ENCODE data around the gene SLC9A1.

Gene SLC9A1

GRCh38 chr1:27136236-27136551 lies 18.7 kb downstream of the SLC9A1 start:
- TF ChIP-seq CTCF (IDR thresholded peaks at IDR 0.05; ENCODE audit: poor library complexity, severe bottlenecking) = no peak
- ATAC-seq (ENCODE audit: low read depth) (no peak), DNase-seq (ENCODE audit: low spot score) (no peak)

DNA sequence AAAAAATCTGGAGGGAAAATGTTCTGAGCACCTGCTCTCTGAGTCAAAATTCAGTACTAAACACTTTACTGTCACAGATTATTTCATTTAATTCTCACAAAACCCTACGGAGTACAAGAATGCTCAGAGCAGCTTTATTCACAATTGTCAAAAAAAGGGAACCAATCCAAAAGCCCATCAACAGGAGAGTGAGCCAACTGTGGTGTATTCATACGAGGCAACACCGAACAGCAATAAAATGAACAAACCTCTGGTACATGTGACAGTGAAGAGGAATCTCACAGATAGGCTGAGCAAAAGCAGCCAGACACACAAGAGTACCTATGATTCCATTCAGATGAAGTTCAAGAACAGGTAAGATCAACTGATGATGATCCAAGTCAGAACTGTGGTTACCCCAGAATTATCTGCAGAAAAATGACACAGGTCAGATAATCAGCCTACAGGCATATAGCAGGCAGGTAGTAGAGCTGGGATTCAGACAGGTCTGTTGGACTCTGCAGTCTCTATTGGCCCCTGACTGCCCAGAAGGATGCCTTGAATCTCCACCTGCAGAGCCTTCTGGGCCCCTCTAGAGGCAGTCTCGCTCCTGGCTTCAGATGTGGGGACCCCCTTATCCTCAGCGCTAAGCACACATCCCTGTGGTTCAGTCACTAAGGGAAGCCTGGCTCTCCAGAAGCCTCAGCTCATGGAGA lies 19.2 kb downstream of the SLC9A1 start:
- H3K4me3 ChIP-seq (ENCODE audit: severe bottlenecking) = no peak overlapping the region
- peaks cover 42% of the 10 kb centered on the region for H3K36me3 ChIP-seq (ENCODE audit: low read depth)
- peaks cover 6% of the 10 kb centered on the region for H3K4me1 ChIP-seq (ENCODE audit: insufficient read depth, poor library complexity, severe bottlenecking)
- no peak overlapping the region for H3K27ac ChIP-seq (ENCODE audit: poor library complexity, severe bottlenecking)
- no peaks in the 10 kb centered on the region for H3K27me3 ChIP-seq (ENCODE audit: insufficient read depth, poor library complexity, severe bottlenecking)
- no peak for TF ChIP-seq CTCF (IDR thresholded peaks at IDR 0.05; ENCODE audit: poor library complexity, severe bottlenecking)
- H3K9me3 ChIP-seq (ENCODE audit: severe bottlenecking) = no peaks in the 10 kb centered on the region
- ATAC-seq (ENCODE audit: low read depth) (no peak; the same call in 2 of the 3 replicates), DNase-seq (ENCODE audit: low spot score) (no peak)

More at GRCh38 chr1:27136236-27136551, 18.7 kb downstream of the SLC9A1 start:
- H3K27ac ChIP-seq (ENCODE audit: poor library complexity, severe bottlenecking) = no peak overlapping the region
- peaks cover 10% of the 10 kb centered on the region for H3K4me1 ChIP-seq (ENCODE audit: insufficient read depth, poor library complexity, severe bottlenecking)
- H3K9me3 ChIP-seq (ENCODE audit: severe bottlenecking) = no peaks in the 10 kb centered on the region
- H3K36me3 ChIP-seq (ENCODE audit: low read depth) = peaks cover 45% of the 10 kb centered on the region
- no peak overlapping the region for H3K4me3 ChIP-seq (ENCODE audit: severe bottlenecking)
- H3K27me3 ChIP-seq (ENCODE audit: insufficient read depth, poor library complexity, severe bottlenecking) = no peaks in the 10 kb centered on the region

DNA sequence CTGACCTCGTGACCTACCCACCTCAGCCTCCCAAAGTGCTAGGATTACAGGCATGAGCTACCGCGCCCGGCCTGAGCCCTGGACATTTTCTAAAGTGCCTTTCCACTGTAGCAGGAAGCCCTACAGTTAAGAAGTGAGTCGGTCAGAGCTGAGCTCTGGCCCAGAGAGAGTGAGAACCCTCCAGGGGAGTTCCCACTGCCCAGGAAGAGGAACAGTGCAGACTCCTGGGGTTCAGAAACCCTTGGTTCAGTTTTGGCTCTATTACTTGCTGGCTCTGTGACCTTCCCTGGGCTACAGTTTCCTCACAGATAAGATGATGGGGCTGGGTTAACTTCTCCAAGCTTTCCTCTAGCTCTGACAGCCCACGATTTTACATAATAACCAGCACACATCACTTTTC lies 20.9 kb downstream of the SLC9A1 start:
- DNase-seq (ENCODE audit: low spot score) (no peak), ATAC-seq (ENCODE audit: low read depth) (no peak)
- Histone ChIP-seq H3K4me3 (ENCODE audit: severe bottlenecking) (no peak overlapping the region), H3K27me3 (ENCODE audit: insufficient read depth, poor library complexity, severe bottlenecking) (no peaks in the 10 kb centered on the region), H3K27ac (ENCODE audit: poor library complexity, severe bottlenecking) (no peak overlapping the region), H3K36me3 (ENCODE audit: low read depth) (peaks cover 35% of the 10 kb centered on the region), H3K9me3 (ENCODE audit: severe bottlenecking) (no peaks in the 10 kb centered on the region), H3K4me1 (ENCODE audit: insufficient read depth, poor library complexity, severe bottlenecking) (peaks cover 6% of the 10 kb centered on the region)
- TF ChIP-seq CTCF (IDR thresholded peaks at IDR 0.05; ENCODE audit: poor library complexity, severe bottlenecking) = no peak

GRCh38 chr1:27133158-27133557 lies 21.8 kb downstream of the SLC9A1 start:
- Histone ChIP-seq H3K9me3 (ENCODE audit: severe bottlenecking) (no peaks in the 10 kb centered on the region), H3K4me1 (ENCODE audit: insufficient read depth, poor library complexity, severe bottlenecking) (peaks cover 5% of the 10 kb centered on the region), H3K4me3 (ENCODE audit: severe bottlenecking) (no peak overlapping the region), H3K27ac (ENCODE audit: poor library complexity, severe bottlenecking) (no peak overlapping the region), H3K36me3 (ENCODE audit: low read depth) (peaks cover 31% of the 10 kb centered on the region), H3K27me3 (ENCODE audit: insufficient read depth, poor library complexity, severe bottlenecking) (no peaks in the 10 kb centered on the region)
- DNase-seq (ENCODE audit: low spot score) (no peak), ATAC-seq (ENCODE audit: low read depth) (no peak)
- no peak for TF ChIP-seq CTCF (IDR thresholded peaks at IDR 0.05; ENCODE audit: poor library complexity, severe bottlenecking)

GRCh38 chr1:27132624-27133023 lies 22.3 kb downstream of the SLC9A1 start:
- H3K36me3 ChIP-seq (ENCODE audit: low read depth) = peaks cover 34% of the 10 kb centered on the region
- no peak overlapping the region for H3K27ac ChIP-seq (ENCODE audit: poor library complexity, severe bottlenecking)
- H3K9me3 ChIP-seq (ENCODE audit: severe bottlenecking) = no peaks in the 10 kb centered on the region
- DNase-seq (ENCODE audit: low spot score) (no peak), ATAC-seq (ENCODE audit: low read depth) (no peak)
- no peaks in the 10 kb centered on the region for H3K27me3 ChIP-seq (ENCODE audit: insufficient read depth, poor library complexity, severe bottlenecking)
- H3K4me1 ChIP-seq (ENCODE audit: insufficient read depth, poor library complexity, severe bottlenecking) = no peaks in the 10 kb centered on the region
- H3K4me3 ChIP-seq (ENCODE audit: severe bottlenecking) = no peak overlapping the region
- no peak for TF ChIP-seq CTCF (IDR thresholded peaks at IDR 0.05; ENCODE audit: poor library complexity, severe bottlenecking)

Data from RWPE2 (cell line).